SK-N-SH (cell line): ENCODE data around the gene LHFPL6. TPM values are rescaled to one million over a fixed set of nuclear protein-coding genes. Genes with fewer than 3 reads are reported as not detected.

Experiments used
- CTCF ChIA-PET: fragments of 300-600, 350-600 bp; formaldehyde crosslinking; extraction: SDS; loops from one replicate; lab custom pipeline; 2021; lab: Yijun Ruan, JAX
- POLR2A ChIA-PET: fragments of 350-600 bp; sonication (Branson Sonifier 250); formaldehyde crosslinking; extraction: SDS; loops from one replicate; lab custom pipeline; 2020; ENCODE audit warnings: antibody characterized with exemption, inconsistent platforms; lab: Yijun Ruan, JAX
- DNase-seq: peaks from one replicate; pipeline ENCODE4 v3.0.0; 2012
- H2AFZ ChIP-seq: fragments of 200-600 bp; sonication (generic); 2 replicates; pipeline ENCODE4 v1.8.1; 2016; ENCODE audit warnings: antibody characterized with exemption, mild to moderate bottlenecking, low read depth
- H3F3A ChIP-seq: fragments of 200-600 bp; sonication (generic); replicated peaks from 2 replicates; pipeline ENCODE3; 2016; ENCODE audit warnings: antibody characterized with exemption, mild to moderate bottlenecking; ENCODE audit not compliant: insufficient read depth
- H3K27ac ChIP-seq, 2 experiments: fragments of 200-500 bp in 1 of 2; fragments of 200-600 bp in 1 of 2; sonication (Bioruptor generic) in 1 of 2; sonication (generic), shearing (Covaris generic) in 1 of 2; 2 replicates each; pipeline versions ENCODE4 v1.5.1 to v1.6.1; 2014 to 2016; ENCODE audit warnings: low read depth in 2 of 2, inconsistent platforms in 1 of 2, low read length in 1 of 2, mild to moderate bottlenecking in 1 of 2, mixed read lengths in 1 of 2
- H3K27me3 ChIP-seq: fragments of 200-600 bp; sonication (generic), shearing (Covaris generic); 2 replicates; pipeline ENCODE4 v1.6.1; 2016; ENCODE audit warnings: mixed run types; ENCODE audit not compliant: insufficient read depth
- H3K36me3 ChIP-seq, 2 experiments: fragments of 200-500 bp in 1 of 2; fragments of 200-600 bp in 1 of 2; sonication (Bioruptor generic) in 1 of 2; sonication (generic) in 1 of 2; replicated peaks in 1 of 2; 2 replicates each; pipeline versions ENCODE3 to v1.5.1; 2014 to 2016; ENCODE audit warnings: low read length in 1 of 2, mild to moderate bottlenecking in 1 of 2; ENCODE audit not compliant: insufficient read depth in 2 of 2, control insufficient read depth in 1 of 2
- H3K4me1 ChIP-seq, 2 experiments: fragments of 200-500 bp in 1 of 2; fragments of 200-600 bp in 1 of 2; sonication (Bioruptor generic) in 1 of 2; sonication (generic), shearing (Covaris generic) in 1 of 2; 2 replicates each; pipeline versions ENCODE4 v1.5.1 to v1.6.1; 2014 to 2016; ENCODE audit warnings: low read depth in 1 of 2, low read length in 1 of 2, mixed run types in 1 of 2; ENCODE audit not compliant: insufficient read depth in 2 of 2, control insufficient read depth in 1 of 2
- H3K4me2 ChIP-seq: fragments of 200-600 bp; sonication (generic), shearing (Covaris generic); 2 replicates; pipeline ENCODE4 v1.6.1; 2017; ENCODE audit warnings: mixed run types
- H3K4me3 ChIP-seq, 2 experiments: fragments of 200-500 bp in 1 of 2; fragments of 200-600 bp in 1 of 2; sonication (Bioruptor generic) in 1 of 2; sonication (generic), shearing (Covaris generic) in 1 of 2; 2 replicates each; pipeline versions ENCODE4 v1.5.1 to v1.8.1; 2014 to 2016; ENCODE audit warnings: low read depth in 2 of 2, inconsistent platforms in 1 of 2, low read length in 1 of 2, mild to moderate bottlenecking in 1 of 2, mixed read lengths in 1 of 2, moderate library complexity in 1 of 2
- H3K79me2 ChIP-seq: fragments of 200-600 bp; sonication (generic); 2 replicates; pipeline ENCODE4 v1.8.1; 2017; ENCODE audit warnings: mild to moderate bottlenecking; ENCODE audit not compliant: insufficient read depth
- H3K9ac ChIP-seq: fragments of 200-600 bp; sonication (generic); 2 replicates; pipeline ENCODE4 v1.6.1; 2017; ENCODE audit warnings: mixed run types
- H3K9me2 ChIP-seq: fragments of 200-600 bp; sonication (generic); 2 replicates; pipeline ENCODE4 v1.6.1; 2017; ENCODE audit warnings: mixed run types
- H3K9me3 ChIP-seq: fragments of 200-600 bp; sonication (generic); 2 replicates; pipeline ENCODE4 v1.6.1; 2017; ENCODE audit warnings: mixed run types, mild to moderate bottlenecking, moderate library complexity
- H4K20me1 ChIP-seq: fragments of 200-600 bp; sonication (generic); 2 replicates; pipeline ENCODE4 v1.6.1; 2017; ENCODE audit warnings: mild to moderate bottlenecking, mixed run types; ENCODE audit not compliant: insufficient read depth
- CHD2 ChIP-seq: fragments of 150-350 bp; IDR thresholded peaks from 2 replicates; pipeline ENCODE4 v1.6.1; 2018; ENCODE audit warnings: low read length; ENCODE audit not compliant: partially characterized antibody
- CTCF ChIP-seq: fragments of 200-600 bp; sonication (generic); IDR thresholded peaks from 2 replicates; pipeline ENCODE4 v1.6.1; 2017; ENCODE audit warnings: antibody characterized with exemption, mild to moderate bottlenecking, moderate library complexity
- FOSL2 ChIP-seq: IDR thresholded peaks from 2 replicates; pipeline ENCODE4 v1.4.0; 2012; ENCODE audit warnings: low read depth, mild to moderate bottlenecking, moderate library complexity, borderline replicate concordance
- FOXJ3 ChIP-seq: sonication (generic); formaldehyde crosslinking; IDR thresholded peaks from 2 replicates; pipeline ENCODE4 v1.5.1; 2020; ENCODE audit warnings: mild to moderate bottlenecking, missing genetic modification reagents
- FOXM1 ChIP-seq: IDR thresholded peaks from 2 replicates; pipeline ENCODE4 v1.4.0; 2012; ENCODE audit warnings: low read depth, mild to moderate bottlenecking
- GATA2 ChIP-seq: sonication (generic); formaldehyde crosslinking; IDR thresholded peaks from 2 replicates; pipeline ENCODE4 v1.5.0; 2020; ENCODE audit warnings: mild to moderate bottlenecking, missing genetic modification reagents
- JUND ChIP-seq: IDR thresholded peaks from 2 replicates; pipeline ENCODE4 v1.4.0; 2012
- NFIC ChIP-seq: IDR thresholded peaks from 2 replicates; pipeline ENCODE4 v1.4.0; 2012; ENCODE audit warnings: borderline replicate concordance
- RCOR1 ChIP-seq: fragments of 150-350 bp; IDR thresholded peaks from 2 replicates; pipeline ENCODE4 v1.6.1; 2017; ENCODE audit warnings: antibody characterized with exemption, low read length
- RFX5 ChIP-seq: IDR thresholded peaks from 2 replicates; pipeline ENCODE4 v1.6.1; 2012; ENCODE audit warnings: mild to moderate bottlenecking, improper control_type of control experiment, low read length
- RXRA ChIP-seq: IDR thresholded peaks from 2 replicates; pipeline ENCODE4 v1.4.0; 2012; ENCODE audit warnings: low read depth, mild to moderate bottlenecking, borderline replicate concordance
- USF1 ChIP-seq: IDR thresholded peaks from 2 replicates; pipeline ENCODE4 v1.4.0; 2012; ENCODE audit warnings: low read depth, borderline replicate concordance
- ZBTB33 ChIP-seq: IDR thresholded peaks from 2 replicates; pipeline ENCODE4 v1.4.0; 2012; ENCODE audit warnings: low read depth, borderline replicate concordance
- WGBS: methylation state at CpG from one replicate; pipeline ENCODE4 v1.1.6; 2017; ENCODE audit warnings: low lambda C conversion rate; 5-methylcytosine and 5-hydroxymethylcytosine counted together
- polyA plus RNA-seq, 3 experiments: library from polyadenylated mRNA; depleted of rRNA; stranded (reverse); fragments of >200 nt; gene quantifications; 2 replicates each; pipeline ENCODE4 v1.2.3, GENCODE V29; 2012

The LHFPL6 gene
- polyA plus RNA-seq, 1 of the 3 experiments (the other 2 are of a cell fraction): 22.2 TPM

- TF ChIP-seq FOXJ3 (CRISPR knock-in tag) (no peak), GATA2 (CRISPR knock-in tag) (no peak), USF1 (no peak), FOSL2 (no peak), NFIC (no peak), RXRA (no peak), CTCF (no peak), ZBTB33 (no peak)
- H3K4me3 ChIP-seq: no peak overlapping the region
- no peaks in the 10 kb centered on the region for H3K79me2 ChIP-seq
- H3K36me3 ChIP-seq: no peaks in the 10 kb centered on the region
- POLR2A ChIA-PET: no interaction called here
- no peaks in the 10 kb centered on the region for H4K20me1 ChIP-seq
- peaks cover 0 to 25% of the 10 kb centered on the region in 2 experiments; a peak in 1 of 4 replicates for H3K4me1 ChIP-seq
- CTCF ChIA-PET: interaction anchor here (1.0 to 1.2 kb wide), 2 partner anchors 10 to 76 kb away, joined by 3 to 4 read pairs; no protein-coding TSS in a partner anchor
- 96% methylated on average over 5 of the region's 6 CpGs for WGBS
- no peak overlapping the region for H3K27ac ChIP-seq
- no peaks in the 10 kb centered on the region for H3K27me3 ChIP-seq
- H3K4me2 ChIP-seq: no peak overlapping the region
- DNase-seq: no peak
- no peak overlapping the region for H3K9ac ChIP-seq
- H2AFZ ChIP-seq: no peak overlapping the region
- no peaks in the 10 kb centered on the region for H3K9me2 ChIP-seq
- H3F3A ChIP-seq: no peaks in the 10 kb centered on the region
- H3K9me3 ChIP-seq: no peaks in the 10 kb centered on the region
Measured at GRCh38 chr13:39536274-39536673, 66.7 kb downstream of the LHFPL6 start.

GRCh38 chr13:39533651-39534150 is 69.3 kb downstream of the LHFPL6 start:
- no peaks in the 10 kb centered on the region for H4K20me1 ChIP-seq
- no peak overlapping the region for H3K27ac ChIP-seq
- H3K9ac ChIP-seq: no peak overlapping the region
- H3K4me2 ChIP-seq: no peak overlapping the region
- no peaks in the 10 kb centered on the region for H3K9me3 ChIP-seq
- WGBS: 46% methylated on average over 3 of the region's 3 CpGs
- no peak for TF ChIP-seq CHD2
- no peak for TF ChIP-seq JUND
- no peak for TF ChIP-seq FOXM1
- TF ChIP-seq RXRA: no peak
- TF ChIP-seq RFX5: no peak
- no peak for TF ChIP-seq RCOR1
- TF ChIP-seq, all 33 proteins: peak for 0
- H3K4me3 ChIP-seq: no peak overlapping the region
- DNase-seq: no peak
- H3K79me2 ChIP-seq: no peaks in the 10 kb centered on the region
- POLR2A ChIA-PET: no interaction called here
- CTCF ChIA-PET: interaction anchor here (0.7 to 1.2 kb wide), 2 partner anchors 15 to 83 kb away, joined by 3 read pairs; no protein-coding TSS in a partner anchor
- peaks cover 0 to 28% of the 10 kb centered on the region in 2 experiments; a peak in 1 of 4 replicates for H3K4me1 ChIP-seq
- no peak overlapping the region for H2AFZ ChIP-seq
- no peaks in the 10 kb centered on the region for H3K36me3 ChIP-seq
- no peaks in the 10 kb centered on the region for H3K9me2 ChIP-seq
- peaks cover under 1% of the 10 kb centered on the region for H3F3A ChIP-seq
- H3K27me3 ChIP-seq: no peaks in the 10 kb centered on the region
